Ureter (tissue), 1 donor: Measurements from ENCODE around the gene CASZ1. TPM values are rescaled to one million over a fixed set of nuclear protein-coding genes. Genes with fewer than 3 reads are reported as not detected.

Experiments used
- DNase-seq: peaks from one replicate; pipeline ENCODE4 v3.0.0-alpha.2; 2020; ENCODE audit warnings: low spot score
- total RNA-seq: library from RNA; stranded (reverse); gene quantifications from one replicate; pipeline ENCODE4 v1.2.4, GENCODE V29; 2023
- donor health status: DM: yes; HTN: yes; CAD: no.

Gene CASZ1
- total RNA-seq, 1 donor from 2014 or later, result 76.8 TPM

DNA sequence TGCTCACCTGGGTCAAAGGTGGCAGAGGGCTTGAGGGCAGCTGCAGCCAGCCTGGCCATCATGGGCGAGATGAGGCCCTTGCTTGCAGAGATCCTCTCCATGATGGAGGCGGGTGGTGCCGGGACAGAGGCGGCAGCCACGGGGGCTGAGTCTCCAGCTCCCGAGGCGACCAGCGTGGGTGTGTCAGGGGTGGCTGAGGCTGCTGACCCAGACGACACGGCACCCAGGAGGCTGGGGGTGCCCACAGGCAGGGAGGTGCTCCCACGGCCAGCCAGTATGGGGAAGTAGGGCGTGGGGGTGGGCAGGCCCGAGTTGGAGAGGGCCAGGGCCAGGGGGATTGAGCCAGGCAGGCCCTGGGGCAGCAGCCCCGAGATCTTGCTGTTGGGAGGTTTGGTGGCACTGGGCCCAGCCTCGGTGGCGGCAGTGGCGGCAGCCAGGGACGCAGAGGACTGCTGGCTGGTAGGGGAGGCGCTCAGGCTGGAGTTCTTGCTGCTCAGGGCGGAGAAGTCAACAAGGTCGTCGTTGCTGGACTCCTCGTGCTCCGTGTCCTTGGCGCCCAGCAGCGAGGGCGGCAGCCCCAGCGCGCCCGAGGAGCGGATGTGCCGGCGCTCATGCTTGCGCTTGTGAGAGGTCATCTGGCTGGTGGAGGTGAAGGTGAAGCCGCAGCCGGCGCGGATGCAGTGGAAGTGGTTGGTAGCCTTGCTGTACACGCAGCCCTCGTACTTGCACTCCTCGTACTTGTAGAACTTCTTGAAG, 142.9 kb downstream of the CASZ1 start:
- DNase-seq, result no peak

DNA sequence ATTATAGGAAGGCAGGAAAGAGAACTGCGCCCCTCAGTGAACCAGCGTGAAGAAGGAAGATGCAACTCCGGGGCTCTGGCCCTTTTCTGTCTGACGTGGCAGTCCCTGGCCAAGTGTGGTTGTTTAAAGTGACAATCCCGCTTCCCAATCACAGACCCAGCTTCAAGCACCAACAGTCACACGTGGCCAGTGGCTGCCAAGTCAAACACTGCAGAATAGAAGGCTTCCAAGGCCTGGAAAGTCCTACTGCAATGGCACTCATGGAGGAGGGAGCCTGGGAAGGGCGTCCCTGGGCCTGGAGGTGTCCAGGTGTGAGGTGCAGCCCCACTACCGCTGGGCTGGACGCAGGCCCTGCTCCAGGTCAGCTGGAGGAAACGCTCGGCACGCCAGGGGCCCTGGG, 143.8 kb downstream of the CASZ1 start:
- no peak for DNase-seq

DNA sequence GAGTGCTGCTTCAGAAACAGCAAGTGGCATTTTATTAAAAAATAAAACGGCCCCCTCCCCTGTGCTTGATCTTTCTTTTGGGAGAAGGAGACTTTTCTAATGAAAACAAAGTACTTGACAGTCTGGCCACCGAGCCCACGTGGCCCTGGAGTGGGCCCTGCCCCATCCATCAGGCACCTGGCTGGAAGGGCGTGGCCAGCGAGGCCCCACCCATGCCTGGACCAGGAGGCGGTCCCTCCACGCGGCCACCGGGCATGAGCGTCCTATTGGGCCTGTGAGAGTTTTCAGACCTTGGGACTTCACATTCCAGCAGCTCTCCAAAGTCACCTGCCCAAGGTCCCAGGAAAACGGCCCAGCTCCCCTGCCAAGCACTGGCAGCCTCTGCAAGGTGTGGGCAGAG, 144.7 kb downstream of the CASZ1 start:
- DNase-seq, result no peak

DNA sequence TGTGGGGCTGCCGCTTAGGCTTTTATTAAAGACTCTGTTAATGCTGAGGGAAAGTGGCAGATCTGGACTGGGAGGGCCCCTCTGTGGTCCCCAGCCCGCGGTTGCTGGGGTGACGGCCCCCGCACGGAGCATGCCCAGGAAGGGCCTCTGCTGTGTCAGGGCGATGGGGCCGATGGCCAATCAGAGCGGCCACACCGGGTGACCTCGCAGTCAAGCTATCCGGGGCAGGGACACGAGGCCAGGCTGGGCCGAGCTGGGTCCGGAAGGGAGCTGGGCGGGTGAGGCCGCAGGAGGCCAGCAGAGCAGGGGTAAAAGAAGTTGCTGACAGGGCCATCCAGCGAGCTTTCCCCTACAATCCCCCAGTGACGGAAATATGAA, 145.1 kb downstream of the CASZ1 start:
- DNase-seq, result no peak

DNA sequence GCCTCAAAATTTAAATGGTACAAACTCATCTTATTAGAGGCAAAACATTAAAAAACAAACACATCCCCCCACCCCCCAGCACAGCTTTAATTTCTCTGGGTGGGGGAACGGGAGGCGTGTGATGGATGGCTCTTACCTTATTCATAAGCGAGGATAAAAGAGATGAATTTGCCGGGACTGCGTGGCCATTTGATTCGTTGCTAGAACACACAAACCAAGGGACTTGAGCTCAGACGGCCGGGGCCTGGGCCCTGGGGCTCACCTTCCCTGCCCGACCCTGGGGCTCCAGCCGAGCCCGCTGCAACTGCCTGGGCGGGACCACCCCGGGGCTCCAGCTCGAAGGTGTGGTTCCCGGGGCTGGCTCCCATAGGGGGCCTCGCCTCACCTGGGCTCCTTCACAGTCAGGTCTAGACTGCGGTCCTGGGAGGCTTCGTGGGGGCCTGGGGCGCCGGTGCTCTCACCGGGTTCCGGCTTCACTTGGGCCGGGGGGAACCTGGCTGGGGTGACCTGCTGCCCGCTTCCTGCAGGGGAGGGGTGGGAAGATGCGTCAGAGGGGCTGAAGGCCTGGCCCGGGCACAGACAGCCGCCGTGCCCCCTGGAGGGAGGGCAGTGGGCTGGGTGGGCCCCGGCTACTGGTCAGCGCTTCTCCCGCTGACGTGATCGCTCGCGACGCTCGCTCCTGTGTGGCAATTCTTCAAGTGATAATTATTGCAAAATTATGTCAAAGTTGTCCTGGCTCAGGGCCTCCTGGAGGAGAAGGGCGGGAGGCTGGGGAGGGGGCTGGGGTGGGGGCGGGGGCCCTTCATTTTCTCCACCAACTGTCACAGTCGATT, 145.7 kb downstream of the CASZ1 start:
- no peak for DNase-seq

DNA sequence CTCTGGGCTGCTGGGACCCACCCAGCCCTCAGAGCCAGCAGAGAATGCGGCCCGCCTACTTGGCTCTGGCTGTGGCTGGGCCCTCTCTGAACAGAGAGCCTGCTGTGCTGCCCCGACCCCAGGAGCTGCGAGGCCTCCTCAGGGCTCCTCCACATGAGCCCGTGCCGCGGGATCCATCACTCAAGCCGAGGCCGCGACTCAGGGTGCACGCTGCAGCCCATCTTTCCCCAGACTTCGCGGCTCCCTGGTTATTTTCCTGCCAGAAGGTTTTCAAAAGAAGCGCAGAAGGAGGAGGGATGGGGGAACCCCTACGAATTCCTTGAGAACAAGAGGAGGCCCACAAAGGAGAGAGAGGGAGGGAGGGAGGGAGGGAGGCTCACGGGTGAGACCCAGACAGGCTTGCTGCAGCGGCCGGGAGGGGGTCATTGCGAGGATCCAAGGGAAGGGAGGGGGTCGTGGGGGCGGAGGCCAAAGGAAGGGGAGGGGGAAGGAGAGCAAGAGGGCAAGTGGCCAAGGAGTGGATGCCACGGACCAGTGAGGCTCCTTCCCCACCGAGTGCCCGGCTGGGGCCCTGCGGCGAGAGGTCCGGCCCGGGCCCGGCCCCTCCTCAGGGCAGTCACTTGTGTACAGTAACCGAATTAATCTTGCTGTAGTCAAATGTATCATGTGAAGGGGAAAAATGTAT, 146.8 kb downstream of the CASZ1 start:
- DNase-seq, result no peak

DNA sequence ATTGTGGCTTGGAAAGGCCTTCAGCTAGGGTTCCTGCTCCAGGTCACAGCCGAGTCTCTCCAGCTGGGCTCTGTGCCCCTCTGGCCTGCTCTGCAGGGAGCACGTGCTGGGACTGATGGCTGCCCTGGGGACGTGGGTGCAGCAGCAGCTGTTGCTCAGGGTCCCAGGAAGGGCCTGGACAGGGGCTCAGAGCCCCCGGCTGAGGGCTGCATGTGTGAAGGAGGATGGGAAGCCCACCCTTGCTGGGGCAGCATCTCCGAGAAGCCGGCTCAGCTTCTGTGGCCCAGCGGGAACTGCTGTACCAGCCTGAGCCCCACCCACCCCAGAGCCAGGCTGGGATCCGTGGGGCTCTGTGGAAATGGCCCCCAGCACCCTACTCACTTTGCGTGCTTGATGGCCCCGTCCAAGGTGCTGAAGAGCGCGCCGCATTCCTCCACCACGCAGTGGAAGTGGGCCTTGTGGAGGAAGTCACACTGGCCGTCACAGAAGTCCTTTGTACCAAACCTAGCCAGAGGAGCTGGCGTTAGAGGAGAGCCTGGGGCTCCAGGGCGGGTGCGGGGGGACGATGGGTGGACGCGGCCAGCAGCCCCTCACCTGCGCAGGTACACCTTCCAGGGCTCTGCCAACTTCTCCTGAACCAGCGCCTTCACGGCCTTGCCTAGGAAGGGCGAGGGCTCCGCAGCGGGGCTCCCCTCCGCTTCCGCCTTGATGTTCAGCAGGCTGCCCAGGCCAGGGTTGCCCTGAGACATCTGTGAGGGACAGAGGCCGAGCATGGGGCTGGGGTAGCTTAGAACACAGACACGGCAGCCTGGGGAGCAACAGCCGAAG, 147.5 kb downstream of the CASZ1 start:
- no peak for DNase-seq

DNA sequence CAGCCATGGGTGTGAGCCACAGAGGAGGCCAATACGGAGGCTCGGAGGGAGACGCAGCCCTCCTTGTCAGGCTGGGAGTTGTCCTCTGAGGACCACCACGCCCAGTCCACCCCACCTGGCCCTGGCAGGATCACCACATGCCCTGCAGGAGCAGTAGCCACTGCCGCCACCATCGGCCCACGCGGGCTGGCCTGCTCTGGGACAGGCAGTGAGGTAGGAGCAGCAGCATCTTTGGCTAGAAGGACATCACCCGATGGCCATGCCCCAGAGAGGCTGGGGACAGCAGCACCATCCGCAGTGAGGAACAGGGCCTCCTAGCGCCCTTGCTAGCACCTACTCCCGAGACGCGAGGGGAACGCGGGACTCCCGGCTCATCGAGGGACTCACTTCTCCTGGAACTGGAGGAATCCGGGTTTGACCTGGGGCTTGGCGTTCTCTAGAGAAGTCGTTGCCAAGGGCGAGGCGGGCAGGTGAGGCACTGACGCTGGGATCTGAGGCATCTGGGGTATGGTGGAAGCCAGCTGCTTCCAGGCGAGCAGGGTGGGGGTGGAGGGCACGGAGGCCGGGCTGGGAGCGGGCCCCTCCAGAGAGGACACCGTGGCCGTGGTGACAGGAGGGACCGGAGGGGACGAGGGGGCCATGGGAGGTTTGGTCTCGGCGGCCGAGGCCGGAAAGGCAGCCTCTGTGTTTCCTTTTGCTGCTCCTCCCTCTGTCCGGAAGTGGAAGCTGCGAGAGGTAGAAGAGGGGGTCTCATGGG, 148.9 kb downstream of the CASZ1 start:
- no peak for DNase-seq

DNA sequence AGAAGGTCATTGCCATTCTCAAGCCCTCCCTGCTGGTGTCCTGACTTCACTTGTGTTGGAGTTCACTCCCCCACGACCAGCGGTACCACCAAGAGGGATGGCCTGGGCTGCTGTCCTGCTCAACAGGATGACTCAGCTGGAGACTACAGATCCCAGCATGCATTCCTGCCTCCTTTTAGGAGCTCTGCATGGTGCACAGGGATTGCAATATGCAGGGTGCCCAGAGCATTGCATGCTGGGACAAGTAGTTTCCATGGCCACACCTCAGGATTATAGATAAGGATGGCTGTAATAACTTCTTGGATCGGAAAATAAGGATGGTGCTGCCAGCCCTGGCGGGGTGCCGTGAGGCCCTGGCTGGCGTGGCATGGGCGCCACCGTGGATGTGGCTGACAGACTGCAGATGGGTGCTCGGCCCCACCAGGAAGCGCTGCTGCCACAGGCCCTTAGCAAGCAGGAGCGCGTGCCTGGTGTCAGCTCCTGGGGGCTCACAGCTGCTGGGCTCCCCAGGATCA, 150.0 kb downstream of the CASZ1 start:
- DNase-seq, result no peak

DNA sequence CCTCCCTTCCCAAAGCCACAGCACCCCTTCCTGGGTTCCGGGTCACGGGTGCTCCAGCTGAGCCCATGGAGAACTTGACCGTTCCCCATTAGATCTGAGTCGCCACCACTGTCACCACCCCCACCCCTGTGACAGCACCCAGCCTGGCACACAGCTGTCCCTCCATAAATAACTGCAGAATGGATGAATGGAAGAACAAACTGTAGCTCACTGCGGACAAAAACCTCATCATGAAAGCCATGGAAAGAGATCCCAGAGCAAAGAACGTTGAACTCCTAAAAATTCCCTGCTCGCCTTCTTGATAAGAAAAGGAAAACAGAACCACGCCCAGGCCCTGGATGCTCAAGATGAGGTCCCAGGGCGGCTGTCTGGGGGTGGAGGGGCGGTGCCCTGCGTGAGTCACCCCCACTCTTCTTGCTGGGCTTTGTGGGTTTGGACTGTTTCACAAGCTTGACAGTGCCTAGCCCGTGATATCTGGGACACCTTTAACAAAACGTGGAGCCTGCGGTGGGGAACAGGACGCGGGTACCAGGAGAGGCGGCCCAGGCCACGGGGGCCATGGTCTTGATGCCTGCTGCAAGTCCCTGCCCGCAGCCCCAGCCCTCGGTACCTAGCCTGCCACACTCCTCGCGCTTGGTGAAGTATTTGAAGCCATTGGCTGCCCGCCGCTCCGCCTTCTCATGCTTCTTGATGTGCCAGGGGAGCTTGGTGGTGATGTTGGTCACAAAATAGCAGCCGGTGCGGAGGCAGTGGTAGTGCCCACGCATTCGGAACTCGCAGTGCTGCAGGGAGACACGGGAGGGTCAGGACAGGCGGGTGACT, 151.9 kb downstream of the CASZ1 start:
- no peak for DNase-seq

DNA sequence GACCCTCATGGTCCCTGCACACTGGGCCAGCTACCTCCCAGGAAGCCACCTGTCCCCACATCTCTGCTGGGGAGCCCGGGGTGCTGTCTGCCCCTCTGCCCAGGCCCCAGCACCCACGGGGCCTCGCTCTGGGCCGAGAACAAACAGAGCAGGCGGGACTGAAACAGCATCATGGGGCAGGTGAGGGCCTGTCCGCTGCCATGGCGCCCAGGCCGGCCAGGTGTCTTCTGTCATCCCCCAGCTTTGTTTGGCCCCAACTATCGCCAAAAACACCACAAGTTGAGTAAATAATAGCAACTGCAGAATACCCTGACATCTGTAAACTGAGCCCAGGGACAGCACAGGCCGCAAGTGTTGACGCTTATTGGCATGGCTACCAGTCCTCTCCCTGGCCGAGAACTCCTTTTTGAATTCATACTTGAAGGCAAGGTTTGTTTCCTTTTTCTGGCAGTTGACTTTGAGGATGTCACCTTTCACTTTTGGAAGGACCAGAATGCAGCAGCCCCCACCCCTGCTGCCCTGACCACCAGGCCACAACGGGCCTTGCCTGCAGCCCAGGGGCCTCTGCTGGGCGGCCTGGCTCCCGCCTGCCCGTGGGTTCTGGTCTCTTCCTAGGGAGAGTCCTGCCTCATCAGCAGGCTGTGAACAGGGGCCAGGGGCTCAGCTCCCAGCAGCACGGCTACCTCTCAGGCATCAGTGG, 152.7 kb downstream of the CASZ1 start:
- no peak for DNase-seq

DNA sequence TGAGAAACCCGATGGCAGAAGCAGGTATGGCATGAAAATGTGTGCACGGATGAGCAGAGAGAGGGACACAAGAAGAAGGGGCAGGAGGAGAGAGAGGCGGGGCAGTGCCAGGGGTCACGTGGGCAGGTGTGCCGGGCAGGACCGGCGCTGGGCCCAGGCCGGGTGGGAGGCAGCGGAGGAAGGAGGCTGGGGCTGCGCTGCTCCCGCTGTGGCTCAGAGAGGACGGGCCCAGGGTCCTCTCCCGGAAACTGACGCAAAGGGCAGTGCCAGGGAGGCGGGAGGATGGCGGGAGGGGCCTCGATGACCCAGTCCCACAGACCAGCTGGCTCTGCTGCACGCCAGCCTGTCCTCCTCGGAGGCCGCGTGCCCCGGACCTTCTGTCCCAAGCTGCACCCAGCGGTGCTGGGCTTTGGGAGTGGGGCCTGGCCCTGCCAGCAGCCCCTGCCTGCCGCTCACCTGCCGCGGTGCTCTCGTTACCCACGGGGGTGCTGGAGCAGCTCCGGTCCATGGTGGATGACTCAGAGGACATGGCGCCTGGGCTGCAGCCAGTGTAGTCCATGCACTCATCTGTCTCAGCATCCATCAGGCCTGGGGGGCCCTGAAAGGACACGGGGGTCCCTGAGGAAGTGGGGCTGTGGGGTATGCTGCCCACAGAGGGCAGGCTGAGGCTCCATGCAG, 153.9 kb downstream of the CASZ1 start:
- DNase-seq, result no peak

DNA sequence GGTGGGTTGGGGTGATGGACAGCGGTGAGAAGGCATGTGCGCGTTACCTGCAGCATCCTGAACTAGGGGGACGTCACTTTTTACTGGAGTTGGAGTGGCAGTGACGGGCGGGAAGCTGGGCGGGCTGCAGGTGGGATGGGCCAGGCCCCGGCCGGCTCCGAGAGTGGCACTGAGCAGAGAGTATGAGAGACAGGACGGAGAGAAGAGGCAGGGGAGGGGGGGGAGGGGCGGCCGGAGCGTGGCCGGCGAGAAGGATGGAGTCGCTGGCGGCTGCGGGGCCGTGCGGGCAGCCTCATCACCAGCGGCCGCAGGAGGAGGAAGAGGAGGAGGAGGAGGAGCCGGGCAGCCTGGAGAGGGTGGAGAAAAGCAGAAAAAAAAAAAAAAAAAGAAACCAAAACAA, 154.5 kb downstream of the CASZ1 start:
- no peak for DNase-seq

DNA sequence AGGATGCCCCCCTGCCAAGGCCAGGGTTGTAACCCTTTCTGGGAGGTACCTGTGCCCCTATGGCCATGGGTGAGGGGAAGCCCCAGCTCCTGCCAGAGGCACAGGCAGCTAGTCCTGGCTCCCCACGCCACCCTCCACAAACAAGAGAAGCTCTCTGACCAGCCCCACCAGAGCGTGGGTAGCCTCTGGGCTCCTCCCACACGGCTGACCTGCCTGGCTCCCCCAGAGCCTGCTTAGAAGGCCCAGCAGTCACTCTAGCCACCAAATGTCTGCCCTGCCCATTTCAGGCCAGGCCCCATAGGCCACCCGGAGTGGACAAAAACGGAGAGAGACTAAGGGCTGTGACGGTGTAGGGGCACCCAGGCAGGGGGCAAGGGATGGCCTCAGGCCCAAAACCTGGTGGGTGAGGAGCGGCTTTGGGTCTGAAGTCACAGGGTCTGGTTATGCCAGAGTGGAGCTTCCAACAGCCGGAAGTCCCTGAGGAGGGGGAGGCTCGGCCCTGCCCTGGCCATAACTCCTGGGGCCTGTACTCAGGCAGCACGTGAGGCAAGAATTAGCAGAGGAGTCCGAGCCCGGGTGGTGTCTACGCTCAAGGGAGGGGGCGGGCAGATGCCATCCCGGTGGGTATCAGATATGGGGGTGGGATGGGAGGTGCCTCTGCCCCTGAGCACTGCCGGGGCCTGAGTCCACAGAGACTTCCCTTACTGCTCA, 155.4 kb downstream of the CASZ1 start:
- DNase-seq, result no peak

DNA sequence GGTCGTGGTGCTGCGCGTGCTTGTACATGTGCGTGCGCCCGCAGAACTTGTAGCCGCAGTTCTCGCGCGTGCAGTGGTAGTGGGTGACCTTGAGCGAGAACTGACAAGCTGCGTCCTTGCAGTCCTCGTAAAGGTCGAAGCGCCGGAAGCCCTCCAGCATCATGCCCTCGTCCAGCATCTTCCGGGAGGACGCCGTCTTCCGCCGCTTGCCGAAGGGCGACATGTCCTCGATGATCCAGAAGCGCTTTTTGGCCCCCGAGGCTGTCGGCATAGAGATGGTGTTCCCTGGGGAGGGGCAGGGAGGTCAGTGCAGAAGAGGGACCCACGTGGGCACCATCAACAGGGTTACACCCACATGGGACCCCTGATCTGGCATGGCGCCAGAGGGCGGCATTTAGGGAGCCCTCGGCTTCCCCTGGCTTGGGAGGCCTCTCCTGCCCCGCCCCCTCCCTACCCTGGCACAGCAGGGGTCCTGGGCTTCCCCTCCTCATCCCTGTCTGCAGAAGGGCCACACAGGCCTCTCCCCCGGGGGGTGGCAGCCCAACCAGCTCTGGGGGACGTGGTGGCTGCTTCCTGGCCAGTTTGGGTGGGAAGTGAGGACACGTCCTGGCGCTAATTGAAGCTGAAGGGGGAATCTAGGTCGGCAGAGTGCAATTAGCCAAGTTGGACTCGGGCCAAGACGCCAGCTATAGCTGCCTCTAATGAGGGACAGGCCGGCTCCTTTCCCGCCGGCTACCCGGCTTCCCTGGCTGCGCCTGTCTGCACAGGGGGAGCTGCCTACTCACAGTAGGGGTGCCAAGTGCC, 156.5 kb downstream of the CASZ1 start:
- no peak for DNase-seq

DNA sequence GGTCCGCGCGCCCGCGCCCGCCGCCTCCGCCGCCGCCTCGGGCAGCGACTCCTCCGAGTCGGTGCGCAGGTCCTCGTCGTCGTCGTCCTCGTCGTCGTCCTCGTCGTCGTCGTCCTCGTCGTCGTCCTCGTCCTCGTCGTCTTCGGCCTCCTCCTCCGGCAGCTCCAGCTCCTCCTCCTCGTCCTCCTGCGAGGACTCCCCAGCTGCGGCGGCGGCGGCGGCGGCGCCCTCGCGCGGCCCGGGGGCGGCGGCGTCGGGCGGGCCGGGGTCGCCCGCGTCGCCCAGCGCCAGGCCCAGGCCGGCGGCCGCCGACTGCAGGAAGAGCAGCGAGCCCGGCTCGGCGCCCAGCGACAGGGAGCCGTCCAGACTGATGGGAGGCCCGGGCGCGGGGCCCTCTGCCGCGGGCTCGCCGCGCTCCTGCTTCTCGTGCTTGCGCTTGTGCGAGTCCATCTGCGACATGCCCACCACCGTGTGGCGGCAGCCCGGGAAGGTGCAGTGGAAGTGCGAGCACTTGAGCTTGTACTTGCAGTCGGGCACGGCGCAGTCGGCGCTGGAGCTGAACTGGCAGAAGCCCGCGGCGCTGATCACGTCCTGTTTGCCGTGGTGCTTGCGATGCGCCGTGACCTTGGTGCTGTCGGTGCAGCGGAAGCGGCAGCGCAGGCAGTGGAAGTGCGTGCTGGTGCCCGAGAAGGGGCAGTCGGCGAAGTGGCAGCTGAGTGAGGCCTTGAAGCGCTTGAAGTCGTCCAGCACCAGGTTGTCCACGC, 157.3 kb downstream of the CASZ1 start:
- DNase-seq, result no peak
